GM06990 (cell line): ENCODE measurements around the gene B4GALT1.

Source experiments
- DNase-seq: peaks from one replicate; pipeline ENCODE4 v3.0.0-alpha.2; 2011; ENCODE audit not compliant: insufficient read length; ENCODE audit errors: extremely low read depth
- H3K27me3 ChIP-seq: replicated peaks from 2 replicates; pipeline ENCODE4 v1.6.0; 2011; ENCODE audit warnings: low read length; ENCODE audit not compliant: control insufficient read depth, insufficient read depth
- H3K36me3 ChIP-seq: 2 replicates; pipeline ENCODE4 v1.5.1; 2011; ENCODE audit warnings: low read length; ENCODE audit not compliant: control insufficient read depth, insufficient read depth
- H3K4me3 ChIP-seq: replicated peaks from 2 replicates; pipeline ENCODE4 v1.5.1; 2011; ENCODE audit warnings: low read depth, mild to moderate bottlenecking, control low read depth, low read length
- CTCF ChIP-seq: IDR thresholded peaks from 2 replicates; pipeline ENCODE4 v1.5.1; 2011; ENCODE audit warnings: low read length, control low read depth, mild to moderate bottlenecking, inconsistent platforms; ENCODE audit not compliant: insufficient read depth, poor library complexity, severe bottlenecking

Gene B4GALT1

GRCh38 chr9:33180526-33181184 lies 13.5 kb upstream of the B4GALT1 start:
- no peak for DNase-seq
- Histone ChIP-seq H3K4me3 (no peak overlapping the region), H3K36me3 (no peaks in the 10 kb centered on the region), H3K27me3 (no peaks in the 10 kb centered on the region)
- TF ChIP-seq CTCF: no peak

- no peaks in the 10 kb centered on the region for H3K27me3 ChIP-seq
- no peaks in the 10 kb centered on the region for H3K36me3 ChIP-seq
- H3K4me3 ChIP-seq: no peak overlapping the region
- no peak for DNase-seq
- TF ChIP-seq CTCF: no peak
These were observed 12.0 kb upstream of the B4GALT1 start for GRCh38 chr9:33178972-33179697.

GRCh38 chr9:33177639-33178038 lies 10.5 kb upstream of the B4GALT1 start:
- Histone ChIP-seq H3K4me3 (no peak overlapping the region), H3K27me3 (no peaks in the 10 kb centered on the region), H3K36me3 (no peaks in the 10 kb centered on the region)
- no peak for DNase-seq
- TF ChIP-seq CTCF: no peak

- TF ChIP-seq CTCF: no peak
- Histone ChIP-seq H3K36me3 (no peaks in the 10 kb centered on the region), H3K27me3 (no peaks in the 10 kb centered on the region), H3K4me3 (no peak overlapping the region)
- DNase-seq: no peak
These were observed 9.9 kb upstream of the B4GALT1 start for GRCh38 chr9:33177086-33177485.

- Histone ChIP-seq H3K27me3 (no peaks in the 10 kb centered on the region), H3K36me3 (no peaks in the 10 kb centered on the region), H3K4me3 (no peak overlapping the region)
- no peak for TF ChIP-seq CTCF
- DNase-seq: no peak
These were observed 8.7 kb upstream of the B4GALT1 start for GRCh38 chr9:33175649-33176325.
